NK-92 treated with Interleukin-12 subunit alpha and Interleukin-12 subunit beta, amount 100 ng/mL, for 24 hours (cell line): Measurements from ENCODE around the gene NOMO2.
"Not testable (repeated sequence)": the region's sequence is repeated elsewhere in the genome, so short reads cannot be mapped to it uniquely, and the experiment has no call there.

ENCODE experiments used
- DNase-seq: peaks from one replicate; lab custom pipeline; 2025; lab: John Stamatoyannopoulos, UW

NOMO2 gene

DNA sequence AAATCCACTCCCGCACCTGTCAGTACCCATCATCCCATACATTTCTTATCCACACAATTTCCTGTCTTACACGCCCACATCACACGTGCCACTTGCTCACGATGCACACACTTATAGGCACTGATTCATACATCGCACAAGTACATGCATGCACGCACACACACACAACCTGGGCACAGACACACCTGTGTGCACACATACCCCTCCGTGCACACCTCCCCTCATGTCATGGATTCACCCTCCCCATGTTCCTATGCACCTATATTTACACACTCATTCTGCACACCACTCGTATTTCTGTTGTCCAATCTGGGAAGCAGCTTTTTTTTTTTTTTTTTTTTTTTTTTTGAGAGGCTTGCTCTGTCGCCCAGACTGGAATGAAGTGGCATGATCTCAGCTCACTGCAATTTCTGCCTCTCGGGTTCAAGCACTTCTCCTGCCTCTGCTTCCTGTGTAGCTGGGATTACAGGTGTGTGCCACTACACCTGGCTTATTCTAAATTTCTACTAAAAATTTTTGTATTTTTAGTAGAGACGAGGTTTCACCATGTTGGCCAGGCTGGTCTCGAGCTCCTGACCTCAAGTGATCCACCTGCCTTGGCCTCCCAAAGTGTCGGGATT is 13.5 kb upstream of the NOMO2 start:
- DNase-seq: not testable (repeated sequence)

DNA sequence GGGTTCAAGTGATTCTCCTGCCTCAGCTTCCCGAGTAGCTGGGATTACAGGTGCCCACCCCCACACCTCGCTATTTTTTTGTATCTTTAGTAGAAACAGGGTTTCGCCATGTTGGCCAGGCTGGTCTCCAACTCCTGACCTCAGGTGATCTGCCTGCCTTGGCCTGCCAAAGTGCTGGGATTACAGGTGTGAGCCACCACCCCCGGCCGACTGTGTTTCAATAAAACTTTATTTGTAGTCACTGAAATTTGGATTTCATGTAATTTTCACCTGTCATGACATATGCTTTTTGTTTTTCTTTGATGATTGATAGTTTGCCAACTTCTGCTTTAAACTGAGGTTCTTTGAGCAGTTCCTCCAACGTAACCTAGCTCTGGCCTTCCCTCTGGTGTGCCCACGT is 12.0 kb upstream of the NOMO2 start:
- DNase-seq: not testable (repeated sequence)

DNA sequence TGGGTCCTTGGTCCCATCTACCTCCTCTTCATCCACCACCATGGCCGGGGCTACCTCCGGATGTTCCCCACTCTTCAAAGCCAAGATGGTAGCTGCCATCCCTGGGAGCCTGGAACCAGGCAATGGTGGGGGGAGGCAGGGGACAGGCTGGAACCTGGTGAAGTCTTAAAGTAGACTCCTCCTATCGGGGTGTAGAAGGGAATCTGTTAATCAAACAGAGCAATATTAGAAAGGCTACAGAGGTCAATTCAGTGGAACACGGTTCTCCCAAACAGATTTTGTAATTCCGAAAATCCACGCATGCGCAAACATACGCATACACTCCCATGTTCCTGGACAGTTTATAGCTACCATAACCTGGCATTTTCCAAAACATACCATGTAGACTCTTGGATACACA is 11.1 kb upstream of the NOMO2 start:
- DNase-seq: not testable (repeated sequence)

DNA sequence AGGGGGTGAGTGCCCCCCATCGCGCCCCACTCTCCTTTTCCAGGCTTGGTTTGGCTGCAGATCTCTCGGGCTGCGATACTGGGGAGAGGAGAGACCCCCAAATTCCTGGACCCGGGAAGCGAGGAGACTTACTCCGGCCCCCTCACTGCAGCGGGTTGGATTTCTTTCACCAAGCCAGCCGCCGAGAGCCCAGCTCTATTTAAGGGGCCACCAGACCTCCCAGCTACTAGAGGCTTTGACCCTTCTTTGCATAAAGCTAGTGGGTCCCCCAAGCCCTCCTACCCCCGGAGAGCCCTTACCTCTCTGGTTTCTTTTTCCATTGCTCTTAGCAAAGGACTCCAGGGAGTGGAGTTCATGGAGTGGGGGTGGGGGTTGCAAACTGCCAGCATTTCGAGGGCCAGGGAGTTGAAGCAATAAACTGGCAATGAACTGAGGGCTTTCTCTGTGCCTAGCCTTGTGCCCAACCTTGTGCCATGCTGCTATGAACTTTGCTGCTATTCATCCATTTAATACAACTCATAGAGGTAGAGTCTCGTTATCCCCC is 9.5 kb upstream of the NOMO2 start:
- DNase-seq: not testable (repeated sequence)

DNA sequence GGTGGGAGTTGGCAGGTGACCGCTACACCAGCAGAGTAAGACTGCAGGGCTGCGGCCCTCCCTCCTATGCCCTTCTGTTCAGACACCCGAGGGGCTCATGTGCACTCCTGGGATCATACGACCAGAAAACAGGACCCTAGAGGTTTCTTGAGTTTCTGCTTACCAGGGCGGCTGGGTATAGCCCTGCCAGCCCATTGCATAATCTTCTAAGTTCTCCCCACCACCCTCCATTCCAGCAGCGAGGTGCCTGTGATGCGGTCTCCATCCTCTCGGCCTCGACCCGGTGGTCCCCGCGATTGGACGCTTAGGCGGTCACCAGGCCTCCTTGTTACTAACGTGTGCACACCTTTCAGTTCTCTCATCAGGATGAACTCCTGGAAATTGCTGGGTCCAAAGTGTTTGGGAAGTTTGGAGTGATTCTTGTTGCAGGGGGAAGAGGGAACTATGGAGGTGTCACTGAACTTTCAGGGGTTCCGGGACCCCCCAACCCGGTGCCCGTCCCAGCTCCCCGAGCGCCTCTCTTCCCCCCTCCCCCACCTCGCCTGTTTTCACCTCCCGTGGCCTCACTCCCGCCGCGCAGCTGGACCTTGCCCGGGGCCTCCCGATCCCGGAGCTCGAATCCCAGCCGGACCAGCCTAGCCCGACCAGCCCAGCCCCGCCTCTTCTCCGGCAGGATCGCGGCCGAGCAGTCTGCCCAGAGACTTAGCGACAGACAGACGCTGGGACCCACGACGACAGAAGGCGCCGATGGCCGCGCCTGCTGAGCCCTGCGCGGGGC is 8.8 kb upstream of the NOMO2 start:
- not testable (repeated sequence) for DNase-seq

DNA sequence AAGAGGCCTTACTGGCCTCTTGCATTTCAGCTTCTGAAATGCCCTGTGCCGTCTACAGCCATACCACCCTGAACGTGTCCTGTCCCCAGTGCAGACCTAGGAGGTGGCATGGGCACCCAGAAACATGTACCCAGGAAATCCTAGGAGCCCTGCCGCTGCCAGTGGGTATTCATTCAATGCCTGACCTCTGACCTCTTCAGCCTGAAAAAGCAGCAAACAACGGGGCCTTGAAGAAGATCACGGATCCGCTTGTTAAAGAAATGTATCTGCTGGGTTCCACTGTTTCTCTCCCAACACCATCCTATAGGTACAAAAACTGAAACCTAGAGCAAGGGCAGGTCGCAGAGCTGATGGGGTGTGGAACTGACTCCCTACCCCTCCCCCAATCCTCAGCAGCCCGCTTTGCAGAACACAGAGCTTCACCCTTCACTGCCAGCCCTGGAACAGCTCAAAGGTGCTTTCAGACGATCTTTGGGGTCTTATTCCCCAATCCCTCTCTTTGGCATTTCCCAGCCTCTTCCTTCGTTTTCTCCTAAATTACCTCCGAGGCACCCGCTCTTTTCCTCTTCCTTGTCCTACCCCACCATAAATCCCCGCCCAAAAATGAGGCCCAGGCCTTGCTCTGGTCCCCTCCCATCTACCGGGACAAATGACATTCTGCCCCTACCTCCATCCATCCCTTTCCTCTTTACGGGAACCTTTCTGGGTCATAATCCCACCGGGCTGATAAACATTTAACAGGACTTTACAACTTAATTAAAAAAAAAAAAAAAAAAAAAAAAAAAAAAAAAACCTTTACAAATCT is 1.3 kb downstream of the NOMO2 start:
- DNase-seq: not testable (repeated sequence)

DNA sequence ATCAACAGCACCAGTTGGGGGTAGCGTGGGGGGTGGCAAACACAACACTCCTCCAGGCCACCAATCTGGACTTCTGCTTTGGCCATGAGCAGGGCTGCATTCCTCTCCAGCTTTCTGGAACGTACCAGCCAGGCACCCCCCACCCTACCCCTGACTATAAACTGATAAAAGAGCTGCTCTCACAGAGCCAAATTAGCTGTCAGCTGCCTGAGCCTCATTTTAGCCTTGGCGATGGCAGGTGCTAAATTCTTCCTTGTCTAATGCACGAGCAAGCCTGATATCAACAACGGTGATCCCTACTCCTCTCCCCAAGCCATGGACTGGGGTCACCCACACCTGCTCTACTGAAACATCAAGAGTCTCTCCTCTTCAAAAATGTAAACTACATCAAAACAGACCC is 8.2 kb downstream of the NOMO2 start:
- not testable (repeated sequence) for DNase-seq

DNA sequence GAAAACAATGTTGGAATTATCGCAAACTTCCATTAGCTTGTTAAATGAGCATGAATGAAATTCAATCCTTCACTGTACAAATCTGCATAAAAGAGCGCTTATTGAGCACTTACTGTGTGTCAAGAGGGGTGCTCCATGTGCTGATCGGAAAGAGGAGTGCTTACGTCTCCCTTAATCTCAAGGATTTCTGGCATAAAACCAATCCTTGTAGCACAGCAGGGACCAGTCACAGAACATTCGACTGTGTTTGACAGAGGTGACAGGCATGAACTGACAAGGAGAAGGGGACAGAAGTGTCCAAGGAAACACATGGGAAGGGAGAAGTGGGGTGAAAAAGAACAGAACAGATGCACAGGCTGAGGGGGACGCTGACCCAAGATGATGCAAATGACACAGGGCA is 14.5 kb downstream of the NOMO2 start:
- DNase-seq: not testable (repeated sequence)

DNA sequence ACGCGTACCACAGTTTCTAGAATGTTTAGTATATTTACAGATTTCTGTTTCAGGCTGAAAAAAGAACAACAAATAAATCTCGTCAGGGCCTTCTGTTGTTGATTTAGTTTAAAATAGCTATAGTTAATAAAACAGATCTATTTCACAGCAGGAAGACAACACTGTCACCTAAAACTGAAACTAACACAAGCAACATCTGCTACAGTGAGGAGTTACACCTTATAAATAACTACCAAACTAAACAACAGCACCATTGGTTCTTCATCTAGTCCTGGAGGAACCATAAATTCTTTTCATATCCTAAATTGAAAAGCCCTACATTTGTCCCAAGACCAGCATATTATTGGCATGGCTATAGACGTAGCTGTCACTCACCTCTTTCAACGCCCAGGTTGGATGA is 15.0 kb downstream of the NOMO2 start:
- not testable (repeated sequence) for DNase-seq

DNA sequence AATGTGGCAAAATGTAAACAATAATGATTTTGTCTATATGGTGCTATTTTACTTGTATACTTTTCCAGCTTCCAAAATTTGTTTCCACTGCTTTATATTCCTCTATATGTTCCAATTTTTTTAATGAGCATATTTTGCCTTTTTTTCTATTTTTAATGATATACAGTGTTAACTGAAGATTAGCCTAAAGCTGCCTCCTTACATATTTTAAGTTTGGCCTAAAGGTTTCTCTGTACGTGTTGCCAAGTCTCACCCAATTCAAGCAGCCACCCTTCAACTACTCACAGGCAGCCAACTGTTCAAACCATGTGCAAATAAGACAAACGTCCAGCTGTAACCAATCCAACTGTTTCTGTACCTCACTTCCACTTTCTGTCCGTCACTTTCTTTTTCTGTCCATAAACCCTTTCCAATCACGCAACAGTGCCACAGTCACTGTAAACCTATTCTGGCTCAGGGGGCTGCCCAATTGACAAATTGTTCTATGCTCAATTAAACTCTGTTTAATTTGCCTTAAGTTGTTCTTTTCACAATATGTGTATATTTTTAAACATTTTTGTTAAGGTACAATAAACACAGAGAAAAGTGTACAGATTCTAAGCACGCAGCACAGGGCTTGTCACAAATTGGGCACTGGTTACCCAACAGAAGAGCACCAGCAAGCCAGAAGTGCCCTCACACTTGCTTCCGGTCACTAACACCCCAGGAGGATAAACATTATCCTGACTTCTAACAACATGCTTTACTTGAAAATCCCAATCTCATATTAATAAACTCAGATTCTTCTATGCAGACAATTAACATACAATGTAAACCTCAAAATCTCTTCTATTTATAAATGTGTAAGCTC is 17.4 kb downstream of the NOMO2 start:
- DNase-seq: not testable (repeated sequence)

DNA sequence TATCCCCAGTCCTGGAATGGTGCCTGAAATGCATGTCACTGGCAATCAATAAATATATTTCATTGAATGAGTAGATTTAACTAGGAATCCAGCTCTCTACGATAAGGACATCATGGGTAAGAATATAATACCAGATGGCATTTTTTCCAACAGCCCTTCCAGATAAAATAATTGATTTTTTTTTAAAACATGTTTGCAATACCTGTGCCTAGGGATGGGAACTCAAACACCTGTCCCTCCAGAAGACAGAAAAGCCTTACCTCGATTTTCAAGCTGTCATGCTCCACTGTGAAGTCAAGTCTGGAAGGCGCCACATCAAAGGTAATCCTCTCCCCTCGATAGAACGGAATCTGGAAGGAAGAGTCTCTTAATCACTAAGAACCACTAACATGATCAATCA is 20.0 kb downstream of the NOMO2 start:
- not testable (repeated sequence) for DNase-seq

DNA sequence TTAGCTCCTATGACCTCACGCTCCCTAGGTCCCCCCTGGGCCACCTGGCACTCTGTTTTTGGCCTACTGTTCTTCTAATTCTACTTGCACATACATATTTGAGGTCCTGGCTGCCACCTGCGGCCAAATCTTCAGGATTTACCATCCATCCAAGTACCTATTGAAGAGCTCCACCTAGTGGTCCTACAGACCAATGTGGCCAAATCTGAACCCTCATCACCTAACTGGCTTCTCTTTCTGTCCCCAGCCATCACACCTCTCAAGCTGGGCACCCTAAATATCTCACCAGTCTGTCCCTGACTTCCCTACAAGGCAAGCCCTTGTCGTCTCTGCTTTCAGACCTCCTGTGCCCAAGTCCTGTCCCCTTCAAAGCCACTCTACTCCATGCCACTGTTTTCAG is 24.9 kb downstream of the NOMO2 start:
- not testable (repeated sequence) for DNase-seq

DNA sequence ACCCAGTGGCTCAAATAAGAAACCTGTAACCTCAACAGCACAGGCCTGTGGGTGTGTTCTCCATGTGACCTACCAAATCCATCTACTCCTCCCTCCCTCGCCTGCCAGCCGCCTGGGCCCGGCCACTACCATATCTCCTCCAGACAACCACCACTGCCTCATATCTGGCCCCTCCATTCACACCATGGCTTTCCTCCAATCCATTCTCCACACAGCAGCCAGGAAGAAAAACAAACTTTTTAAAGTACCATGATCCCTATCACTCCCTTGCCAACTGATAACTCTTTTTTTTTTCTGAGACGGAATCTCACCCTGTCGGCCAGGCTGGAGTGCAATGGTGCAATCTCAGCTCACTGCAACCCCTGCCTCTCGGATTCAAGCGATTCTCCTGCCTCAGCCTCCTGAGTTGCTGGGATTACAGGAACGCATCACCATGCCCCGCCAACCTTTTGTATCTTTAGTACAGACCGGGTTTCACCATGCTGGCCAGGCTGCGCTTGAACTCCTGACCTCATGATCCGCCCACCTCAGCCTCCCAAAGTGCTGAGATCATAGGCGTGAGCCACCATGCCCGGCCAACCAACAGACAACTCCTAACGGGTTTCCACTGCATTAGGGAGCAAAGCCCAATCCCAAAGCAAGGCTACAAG is 26.3 kb downstream of the NOMO2 start:
- not testable (repeated sequence) for DNase-seq

DNA sequence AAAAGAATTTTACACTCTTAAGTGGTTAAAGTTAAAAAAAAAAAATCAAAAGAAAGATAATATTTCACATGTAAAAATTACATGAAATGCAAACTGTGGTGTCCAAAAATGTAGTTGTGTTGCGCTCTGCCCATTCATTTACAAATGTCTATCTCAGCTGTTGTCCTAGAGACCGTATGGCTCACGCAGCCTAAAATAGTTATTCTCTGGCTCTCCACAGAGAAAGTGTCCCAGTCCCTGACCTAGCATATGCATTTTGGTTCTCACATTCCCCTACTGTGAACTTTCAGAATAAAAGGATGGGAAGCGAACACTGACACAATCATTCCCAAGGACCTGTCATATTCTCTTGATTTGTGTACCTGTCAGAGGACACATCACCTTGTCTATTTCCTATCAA is 27.6 kb downstream of the NOMO2 start:
- DNase-seq: not testable (repeated sequence)

DNA sequence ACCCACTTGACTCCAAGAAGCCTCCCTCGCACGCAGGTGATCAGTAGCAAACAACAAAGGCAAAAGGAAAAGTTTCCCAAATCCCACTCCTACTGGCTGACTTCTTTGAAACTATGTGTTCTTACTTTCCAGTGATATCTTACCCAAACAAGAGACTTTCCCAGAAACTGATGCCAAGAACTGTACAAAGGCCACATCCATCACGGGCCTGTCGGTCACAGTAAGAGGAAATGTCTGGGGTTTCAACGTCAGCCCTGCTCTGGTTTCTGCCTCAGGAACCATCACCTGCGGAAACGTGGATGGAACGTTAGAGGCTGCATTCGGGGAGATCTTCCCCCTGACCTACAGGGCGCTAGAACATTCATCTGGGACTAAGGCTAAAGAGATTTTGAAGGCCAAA is 30.6 kb downstream of the NOMO2 start:
- DNase-seq: not testable (repeated sequence)

DNA sequence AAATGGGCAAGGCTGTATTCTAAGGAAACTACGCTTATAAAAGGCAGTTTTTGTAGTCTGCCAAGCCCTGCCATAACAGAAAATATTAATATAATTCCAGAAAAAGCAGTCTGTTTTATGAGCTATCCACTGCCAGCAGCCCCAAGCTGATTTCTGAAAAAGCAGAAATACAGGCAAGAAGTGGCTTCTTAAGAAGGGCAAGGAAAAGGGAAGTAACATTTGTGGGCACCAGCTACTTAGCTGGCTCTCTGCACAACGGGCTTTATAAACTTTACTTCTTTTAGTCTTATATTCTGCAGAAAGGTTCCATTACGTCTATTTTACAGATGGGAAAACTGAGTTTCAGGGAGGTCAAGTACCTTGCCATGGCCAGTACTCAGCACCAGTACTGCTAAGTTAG is 31.6 kb downstream of the NOMO2 start:
- not testable (repeated sequence) for DNase-seq

DNA sequence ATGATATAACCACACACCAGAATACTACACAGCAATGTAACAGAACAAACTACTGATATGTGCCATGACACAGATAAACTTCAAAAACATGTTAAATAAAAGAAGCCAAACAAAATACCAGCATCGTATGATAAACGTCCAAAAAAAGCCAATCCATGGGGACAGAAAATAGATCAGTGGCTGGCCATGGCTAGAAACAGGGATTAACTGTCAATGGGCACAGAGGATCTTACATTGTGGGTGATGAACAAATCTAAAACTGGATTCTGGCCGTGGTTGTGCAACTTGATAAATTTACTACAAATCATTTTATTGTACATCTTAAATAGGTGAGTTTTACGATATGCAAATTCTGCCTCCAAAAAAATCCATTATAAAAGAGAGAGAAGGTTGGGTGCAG is 35.4 kb downstream of the NOMO2 start:
- not testable (repeated sequence) for DNase-seq

DNA sequence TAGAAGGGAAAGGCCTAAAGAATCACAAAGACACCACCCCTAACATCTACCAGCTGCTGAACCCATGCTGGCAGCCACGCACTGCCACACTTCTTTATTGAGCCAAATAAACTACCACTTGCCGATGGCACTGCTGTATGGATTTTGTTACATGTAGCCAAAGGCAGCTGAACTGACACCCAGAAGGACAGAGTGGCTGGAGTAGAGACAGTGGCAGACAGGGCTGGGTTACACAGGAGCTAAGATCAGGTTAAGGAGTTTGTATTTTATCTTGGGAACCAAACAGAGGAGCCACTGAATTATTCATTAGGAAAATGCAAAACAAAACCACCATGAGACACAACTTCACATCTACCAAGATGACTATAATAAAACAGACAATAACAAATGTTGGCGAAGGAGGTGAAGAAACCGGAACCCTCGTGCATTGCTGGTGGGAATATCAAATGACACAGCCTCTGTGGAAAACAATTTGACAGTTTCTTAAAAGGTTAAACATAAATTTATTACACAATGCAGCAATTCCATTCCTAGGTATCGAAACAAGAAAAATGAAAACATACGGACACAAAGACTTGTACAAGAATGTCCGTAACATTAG is 35.9 kb downstream of the NOMO2 start:
- DNase-seq: not testable (repeated sequence)

DNA sequence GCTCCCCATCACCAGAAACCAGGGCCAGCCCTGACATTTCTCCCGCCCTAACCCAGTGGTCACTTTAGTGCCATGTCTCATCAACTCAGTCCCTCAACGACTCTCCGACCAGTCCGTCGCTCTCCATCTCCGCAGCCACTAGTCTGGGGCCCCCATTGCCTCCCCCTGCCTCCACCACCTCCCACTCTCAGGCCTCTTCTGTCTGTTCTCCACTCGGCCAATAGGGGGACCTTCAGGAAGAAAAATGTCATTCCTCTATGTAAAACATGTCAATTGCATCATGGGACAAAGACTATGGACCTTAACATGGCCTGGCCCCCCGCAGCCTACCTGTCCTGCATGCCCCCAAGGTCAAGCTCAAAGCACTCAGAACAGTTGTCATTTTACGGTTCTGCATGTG is 39.3 kb downstream of the NOMO2 start:
- DNase-seq: not testable (repeated sequence)

DNA sequence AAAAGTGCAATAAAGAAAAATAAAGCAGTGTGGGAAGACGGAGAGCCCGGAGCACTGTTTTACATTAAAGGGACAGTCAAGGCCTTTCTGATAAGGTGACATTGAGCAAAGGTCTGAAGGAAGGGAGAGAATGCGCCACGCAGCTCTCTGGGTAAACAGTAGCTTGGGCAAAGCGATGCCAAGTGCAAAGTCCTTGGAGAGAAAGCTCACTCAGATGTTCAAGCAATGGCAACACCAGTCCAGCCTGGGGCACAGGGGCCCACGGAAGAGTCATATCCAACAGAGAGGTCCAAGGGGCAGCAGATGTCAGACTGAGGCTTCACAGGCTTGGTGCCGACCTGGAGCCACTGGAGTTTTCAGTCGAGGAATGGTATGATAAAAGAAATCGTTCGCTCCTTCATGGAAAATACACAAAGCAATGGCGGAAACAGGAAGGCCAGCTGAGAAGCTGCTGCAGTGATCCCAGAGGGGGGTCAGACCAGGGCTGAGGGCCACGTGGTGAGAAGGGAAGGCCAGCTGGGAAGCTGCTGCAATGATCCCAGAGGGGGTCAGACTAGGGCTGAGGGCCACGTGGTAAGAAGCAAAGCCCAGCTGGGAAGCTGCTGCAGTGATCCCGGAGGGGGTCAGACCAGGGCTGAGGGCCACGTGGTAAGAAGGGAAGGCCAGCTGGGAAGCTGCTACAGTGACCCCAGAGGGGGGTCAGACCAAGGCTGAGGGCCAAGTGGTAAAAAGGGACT is 40.3 kb downstream of the NOMO2 start:
- not testable (repeated sequence) for DNase-seq
